G401.6 (cell line): ENCODE results near the gene ZNF433.
"Not testable (repeated sequence)": the region's sequence is repeated elsewhere in the genome, so short reads cannot be mapped to it uniquely, and the experiment has no call there.

Source experiments
- FAIRE-seq: peaks from 2 replicates; lab custom pipeline; 2012; peaks lifted over from hg19 to GRCh38; lab: Jason Lieb, UNC

The ZNF433 gene

DNA sequence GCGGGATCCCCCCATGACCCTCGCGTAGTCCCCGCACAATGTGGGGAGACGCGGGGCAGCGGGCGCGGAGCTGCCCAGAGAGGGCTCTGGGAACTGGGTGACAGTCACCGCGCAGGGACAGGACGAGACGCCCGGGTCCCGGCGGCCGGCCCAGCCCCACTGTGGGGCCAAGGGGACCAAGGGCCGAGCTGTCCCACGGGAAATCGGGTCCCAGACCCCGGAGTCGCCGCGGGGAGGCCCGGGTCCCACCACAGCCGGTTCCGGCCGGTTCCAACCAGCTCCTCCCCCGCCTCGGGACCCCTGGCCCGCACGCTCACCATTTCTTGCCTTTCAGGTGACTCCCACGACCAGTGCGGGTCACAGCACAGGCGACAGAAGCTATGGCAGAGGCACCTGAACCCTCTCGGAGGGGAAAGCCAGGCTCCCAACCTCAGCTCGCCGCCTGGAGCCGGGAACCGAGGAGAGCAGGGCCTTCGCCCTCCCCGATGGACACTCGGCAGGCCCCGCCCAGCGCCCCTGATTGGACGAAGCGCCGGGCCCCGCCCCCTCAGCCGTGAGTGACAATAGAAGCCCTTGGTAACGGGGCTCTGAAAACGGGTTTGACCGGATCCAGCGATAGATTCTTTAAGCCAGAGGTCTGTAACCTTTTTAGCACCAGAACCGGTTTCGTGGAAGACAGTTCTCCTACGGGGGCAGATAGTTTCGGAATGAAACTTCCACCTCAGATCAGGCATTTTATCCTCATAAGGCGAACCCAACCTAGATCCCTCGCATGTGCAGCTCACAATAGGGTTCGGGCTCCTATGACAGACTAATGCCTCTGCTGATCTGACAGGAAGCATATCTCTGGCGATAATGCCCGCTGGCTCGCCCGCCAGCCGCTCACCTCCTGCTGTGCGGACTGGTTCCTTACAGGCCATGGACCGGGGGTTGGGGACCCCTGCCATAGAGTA, at the start of gene ZNF433:
TSS of gene ZNF433 (minus strand) at position 460 of the 953 bp plus-strand sequence. CDS start at position 320, 140 bp downstream.
- FAIRE-seq: no peak

DNA sequence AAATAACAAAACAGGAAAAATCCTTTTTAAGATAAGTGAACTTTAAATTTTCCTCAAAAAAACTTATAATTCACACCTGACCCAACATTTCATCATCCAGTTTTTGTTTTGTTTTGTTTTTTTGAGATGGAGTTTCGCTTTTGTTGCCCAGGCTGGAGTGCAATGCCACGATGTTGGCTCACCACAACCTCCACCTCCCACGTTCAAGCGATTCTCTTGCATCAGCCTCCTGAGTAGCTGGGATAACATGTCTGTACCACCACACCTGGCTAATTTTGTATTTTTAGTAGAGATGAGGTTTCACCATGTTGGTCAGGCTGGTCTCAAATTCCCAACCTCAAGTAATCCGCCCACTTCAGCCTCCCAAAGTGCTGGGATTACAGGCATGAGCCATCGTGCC, 47.9 kb upstream of the ZNF433 start:
- FAIRE-seq: not testable (repeated sequence)

DNA sequence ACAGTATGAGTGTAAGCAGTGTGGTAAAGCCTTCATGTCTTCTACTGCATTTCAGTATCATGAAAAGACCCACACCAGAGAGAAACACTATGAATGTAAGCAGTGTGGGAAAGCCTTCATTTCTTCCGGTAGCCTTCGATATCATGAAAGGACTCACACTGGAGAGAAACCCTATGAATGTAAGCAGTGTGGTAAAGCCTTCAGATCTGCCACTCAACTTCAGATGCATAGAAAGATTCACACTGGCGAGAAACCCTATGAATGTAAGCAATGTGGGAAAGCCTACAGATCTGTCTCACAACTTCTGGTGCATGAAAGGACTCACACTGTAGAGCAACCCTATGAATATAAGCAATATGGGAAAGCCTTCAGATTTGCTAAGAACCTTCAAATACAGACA, 41.9 kb upstream of the ZNF433 start:
- no peak for FAIRE-seq

DNA sequence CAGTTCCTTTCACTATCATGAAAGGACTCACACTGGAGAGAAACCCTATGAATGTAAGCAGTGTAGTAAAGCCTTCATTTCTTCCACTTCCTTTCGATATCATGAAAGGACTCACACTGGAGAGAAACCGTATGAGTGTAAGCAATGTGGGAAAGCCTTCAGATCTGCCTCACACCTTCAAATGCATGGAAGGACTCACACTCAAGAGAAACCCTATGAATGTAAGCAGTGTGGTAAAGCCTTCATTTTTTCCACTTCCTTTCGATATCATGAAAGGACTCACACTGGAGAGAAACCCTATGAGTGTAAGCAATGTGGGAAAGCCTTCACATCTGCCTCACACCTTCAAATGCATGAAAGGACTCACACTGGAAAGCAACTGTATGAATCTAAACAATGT, 40.9 kb upstream of the ZNF433 start:
- FAIRE-seq: not testable (repeated sequence)

GRCh38 chr19:12075538-12076139, 40.2 kb upstream of the ZNF433 start:
- no peak for FAIRE-seq

DNA sequence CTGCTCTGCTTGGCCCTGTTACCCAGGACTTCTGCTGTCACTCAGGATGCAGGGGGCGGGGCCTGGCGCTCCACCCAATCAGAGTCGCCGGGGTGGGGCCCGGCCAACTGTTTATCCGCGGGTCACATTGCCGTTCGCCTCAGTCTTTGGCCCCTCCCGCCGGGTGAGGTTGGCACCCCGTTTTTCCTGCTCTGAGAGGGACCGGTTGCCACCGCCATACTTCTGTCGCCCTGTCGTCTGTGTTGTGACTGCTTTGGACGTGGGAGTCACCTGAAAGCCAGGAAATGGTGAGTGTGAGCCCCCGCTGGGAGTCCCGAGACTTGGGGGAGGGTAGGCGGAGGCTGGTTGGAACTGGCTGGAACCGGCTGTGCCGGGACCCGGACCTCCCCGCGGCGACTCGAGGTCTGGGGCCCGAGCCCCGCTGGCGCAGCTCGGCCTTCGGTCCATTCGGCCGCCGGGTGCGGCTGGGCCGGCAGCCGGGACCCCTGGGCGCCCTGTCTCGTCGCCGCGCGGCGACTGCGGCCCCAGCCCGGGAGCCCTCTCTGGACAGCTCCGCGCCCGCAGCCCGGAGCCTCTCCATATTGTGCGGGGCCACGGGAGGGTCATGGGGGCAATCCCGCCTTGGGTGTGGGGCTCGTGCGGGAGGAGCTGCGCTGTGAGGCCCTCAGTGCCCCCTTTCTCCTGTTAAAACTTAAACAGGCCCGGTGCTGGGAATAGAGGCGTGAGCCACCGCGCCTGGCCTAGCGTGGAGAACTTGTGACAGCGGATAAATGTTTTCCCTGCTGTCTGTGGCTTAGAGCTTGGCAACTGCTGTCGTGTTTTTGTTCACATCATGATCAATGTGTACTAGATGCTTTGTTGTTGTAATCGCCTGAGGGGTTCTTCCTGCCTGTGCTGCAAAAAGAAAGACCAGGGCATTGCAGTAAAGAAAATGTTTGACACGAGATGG, 29.4 kb upstream of the ZNF433 start, which contains the start of gene ZNF844:
TSS of gene ZNF844 (plus strand) at position 142 of the 949 bp plus-strand sequence. CDS start at position 285, 143 bp downstream.
- FAIRE-seq: no peak

- no peak for FAIRE-seq
These were observed 20.3 kb upstream of the ZNF433 start for GRCh38 chr19:12055784-12056183.

DNA sequence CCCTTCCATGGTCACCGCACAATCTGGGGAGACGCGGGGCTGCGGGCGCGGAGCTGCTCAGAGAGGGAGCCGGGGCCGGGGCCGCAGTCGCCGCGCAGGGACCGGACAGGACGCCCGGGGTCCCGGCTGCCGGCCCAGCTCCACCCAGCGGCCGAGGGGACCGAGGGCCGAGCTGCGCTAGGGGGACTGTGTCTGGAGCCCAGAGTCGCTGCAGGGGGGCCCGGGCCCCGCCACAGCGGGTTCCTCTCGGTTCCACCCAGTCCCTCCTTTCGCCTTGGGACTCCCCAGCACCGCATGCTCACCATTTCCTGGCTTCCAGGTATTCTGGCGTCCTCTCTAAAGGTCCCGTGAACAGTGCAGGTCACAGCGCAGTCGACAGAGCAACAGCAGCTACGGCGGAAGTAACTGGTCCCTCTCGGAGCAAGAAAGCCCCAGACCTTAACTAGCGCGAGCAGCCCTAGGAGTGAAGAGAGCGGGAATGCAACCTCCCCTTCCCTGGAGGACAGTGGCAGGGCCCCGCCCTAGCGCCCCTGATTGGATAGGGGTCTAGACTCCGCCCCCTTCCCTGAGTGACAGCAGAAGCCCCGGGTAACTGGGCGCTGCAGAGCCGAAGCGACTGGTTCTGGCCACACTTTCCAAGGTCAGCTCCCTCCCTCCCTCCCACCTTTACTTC, 17.2 kb upstream of the ZNF433 start, which contains the start of gene ZNF878:
TSS of gene ZNF878 (minus strand) at position 465 of the 673 bp plus-strand sequence. CDS start at position 305, 160 bp downstream.
- FAIRE-seq: no peak

DNA sequence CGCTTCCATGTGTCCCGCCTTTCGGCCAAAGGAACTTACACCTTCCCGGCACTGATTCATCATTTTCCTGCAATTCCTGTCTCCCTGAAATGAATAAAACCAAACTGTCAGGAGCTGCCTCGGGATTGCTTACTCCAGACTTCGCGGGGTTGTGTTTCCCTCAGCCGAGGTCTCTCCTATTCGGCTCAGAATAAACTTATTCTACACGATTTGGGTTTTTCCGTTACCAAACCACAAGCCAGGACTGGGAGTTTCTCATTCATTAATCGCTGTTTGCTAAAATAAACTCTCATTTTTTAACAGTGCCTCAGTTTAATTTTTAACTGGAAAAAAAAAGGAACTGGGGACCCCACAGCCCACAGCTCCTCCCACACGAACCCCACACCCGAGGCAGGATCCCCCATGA, 16.6 kb upstream of the ZNF433 start:
- no peak for FAIRE-seq

GRCh38 chr19:12047868-12048267, 12.4 kb upstream of the ZNF433 start:
- no peak for FAIRE-seq

GRCh38 chr19:12043752-12044422, 8.4 kb upstream of the ZNF433 start:
- FAIRE-seq: no peak

GRCh38 chr19:12042893-12043292, 7.4 kb upstream of the ZNF433 start:
- FAIRE-seq: no peak

DNA sequence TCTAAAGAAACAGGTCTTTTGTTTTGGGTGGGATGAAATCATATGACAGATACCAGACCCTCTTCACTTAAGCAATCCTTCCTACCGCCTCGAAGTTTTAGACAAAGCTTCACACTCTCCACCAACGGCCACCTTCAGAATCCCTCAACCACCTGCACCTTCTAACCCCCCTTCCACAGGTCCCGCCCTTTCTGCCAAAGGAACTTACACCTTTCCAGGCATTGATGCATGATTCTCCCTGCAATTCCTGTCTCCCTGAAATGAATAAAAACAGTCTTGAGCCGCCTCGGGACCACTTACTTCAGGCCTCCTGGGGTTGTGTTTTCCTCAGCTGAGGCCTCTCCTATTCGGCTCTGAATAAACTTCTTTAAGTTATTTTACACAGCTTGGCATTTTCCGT, 859 bp downstream of the ZNF433 start:
- no peak for FAIRE-seq

- FAIRE-seq: no peak
These were observed 1.3 kb downstream of the ZNF433 start for GRCh38 chr19:12034198-12034597.

GRCh38 chr19:12015753-12016116, 19.7 kb downstream of the ZNF433 start:
- FAIRE-seq: no peak

DNA sequence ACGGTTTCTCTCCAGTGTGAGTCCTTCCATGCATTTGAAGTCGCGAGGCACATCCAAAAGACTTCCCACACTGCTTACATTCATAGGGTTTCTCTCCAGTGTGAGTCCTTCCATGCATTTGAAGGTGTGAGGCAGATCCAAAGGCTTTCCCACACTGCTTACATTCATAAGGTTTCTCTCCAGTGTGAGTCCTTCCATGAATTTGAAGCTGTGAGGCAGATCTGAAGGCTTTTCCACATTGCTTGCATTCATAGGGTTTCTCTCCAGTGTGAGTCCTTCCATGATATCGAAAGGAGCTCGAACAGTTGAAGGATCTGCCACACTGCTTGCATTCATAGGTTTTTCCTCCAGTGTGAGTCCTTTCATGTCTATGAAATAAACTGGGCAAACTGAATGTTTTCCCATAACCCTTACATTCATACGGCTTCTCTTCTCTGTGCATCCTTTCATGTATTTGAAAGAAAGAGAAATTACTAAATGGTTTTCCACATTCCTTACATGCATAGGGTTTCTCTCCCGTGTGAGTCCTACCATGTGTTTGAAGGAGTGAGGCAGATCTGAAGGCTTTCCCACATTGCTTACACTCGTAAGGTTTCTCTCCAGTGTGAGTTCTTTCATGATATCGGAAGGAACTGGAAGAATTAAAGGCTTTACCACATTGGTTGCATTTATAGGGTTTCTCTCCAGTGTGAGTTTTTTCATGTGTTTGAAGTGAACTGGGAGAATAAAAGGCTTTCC, 20.3 kb downstream of the ZNF433 start:
- FAIRE-seq: no peak

- FAIRE-seq: no peak
These were observed 35.1 kb downstream of the ZNF433 start for GRCh38 chr19:12000152-12000981.

- FAIRE-seq: no peak
These were observed 40.3 kb downstream of the ZNF433 start for GRCh38 chr19:11995174-11995573.

DNA sequence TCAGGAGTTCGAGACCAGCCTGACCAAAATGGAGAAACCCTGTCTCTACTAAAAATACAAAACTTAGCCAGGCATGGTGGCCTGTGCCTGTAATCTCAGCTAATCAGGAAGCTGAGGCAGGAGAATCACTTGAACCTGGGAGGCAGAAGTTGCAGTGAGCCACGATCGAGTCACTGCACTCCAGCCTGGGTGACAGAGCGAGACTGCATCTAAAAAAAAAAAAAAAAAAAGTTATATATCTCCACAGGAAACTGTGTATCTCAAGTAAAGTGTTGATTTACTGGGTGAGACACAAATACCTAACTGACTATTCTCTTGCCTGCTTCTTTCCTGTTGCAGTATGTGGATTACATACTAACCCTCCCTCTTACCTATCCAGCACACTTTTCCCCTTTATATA, 43.6 kb downstream of the ZNF433 start:
- not testable (repeated sequence) for FAIRE-seq
